Naive thymus-derived CD4-positive, alpha-beta T cell (primary cell): ENCODE measurements around the gene ARMC9. TPM values are rescaled to one million over a fixed set of nuclear protein-coding genes. Genes with fewer than 3 reads are reported as not detected.

Source experiments
- ATAC-seq: fragments of 150-1000 bp; cut with Tn5 transposase; 2 replicates; pipeline ENCODE4 v1.10.0; 2021; ENCODE audit warnings: mild to moderate bottlenecking, moderate library complexity
- CTCF ChIA-PET: fragments of 350-600 bp; sonication (Branson Sonifier 250); formaldehyde crosslinking; loops from one replicate; lab custom pipeline; 2021; ENCODE audit warnings: antibody characterized with exemption; lab: Charles Lee
- POLR2A ChIA-PET: fragments of 350-600 bp; sonication (Branson Sonifier 250); formaldehyde crosslinking; loops from one replicate; lab custom pipeline; 2021; ENCODE audit warnings: antibody characterized with exemption, inconsistent platforms; lab: Charles Lee
- DNase-seq, 9 donors: peaks; one replicate each; pipeline versions ENCODE4 v3.0.0 to v3.0.0-alpha.2; 2020 to 2022; ENCODE audit warnings: mixed read lengths in 1 of 9
- H3K27ac ChIP-seq: one replicate; pipeline ENCODE4 v1.7.0; 2013; ENCODE audit warnings: mild to moderate bottlenecking, low read depth, low read length, moderate library complexity
- H3K27me3 ChIP-seq, 2 donors: one replicate each; pipeline ENCODE4 v1.7.0; 2013; ENCODE audit warnings: low read length in 2 of 2, mild to moderate bottlenecking in 2 of 2, moderate library complexity in 2 of 2; ENCODE audit not compliant: control insufficient read depth in 2 of 2, insufficient read depth in 2 of 2
- H3K36me3 ChIP-seq, 3 experiments: 1 replicate in 2 of 3; 2 replicates in 1 of 3; pipeline ENCODE4 v1.7.0; 2013; ENCODE audit warnings: low read length in 3 of 3, mild to moderate bottlenecking in 3 of 3, moderate library complexity in 1 of 3; ENCODE audit not compliant: insufficient read depth in 3 of 3, control insufficient read depth in 2 of 3
- H3K4me1 ChIP-seq, 2 donors: one replicate each; pipeline ENCODE4 v1.7.0; 2013; ENCODE audit warnings: low read length in 2 of 2, mild to moderate bottlenecking in 2 of 2, moderate library complexity in 1 of 2; ENCODE audit not compliant: control insufficient read depth in 2 of 2, insufficient read depth in 2 of 2
- H3K4me3 ChIP-seq: 2 replicates; pipeline ENCODE4 v1.7.0; 2013; ENCODE audit warnings: mild to moderate bottlenecking, low read length
- H3K9me3 ChIP-seq, 3 experiments: 1 replicate in 2 of 3; 2 replicates in 1 of 3; pipeline ENCODE4 v1.7.0; 2013; ENCODE audit warnings: low read length in 3 of 3; ENCODE audit not compliant: control insufficient read depth in 2 of 3
- H3K27ac Mint-ChIP-seq, 9 donors: one replicate each; pipeline ENCODE4 v1.8.0; 2020 to 2022; ENCODE audit warnings: mixed read lengths in 9 of 9, mild to moderate bottlenecking in 8 of 9, moderate library complexity in 5 of 9, inconsistent platforms in 2 of 9
- H3K27me3 Mint-ChIP-seq, 5 donors: one replicate each; pipeline ENCODE4 v1.8.0; 2021 to 2022; ENCODE audit warnings: mixed read lengths in 5 of 5, mild to moderate bottlenecking in 1 of 5
- H3K36me3 Mint-ChIP-seq, 5 donors: one replicate each; pipeline ENCODE4 v1.8.0; 2020 to 2022; ENCODE audit warnings: mixed read lengths in 5 of 5, mild to moderate bottlenecking in 3 of 5, inconsistent platforms in 1 of 5
- H3K4me1 Mint-ChIP-seq, 7 donors: one replicate each; pipeline ENCODE4 v1.8.0; 2020 to 2022; ENCODE audit warnings: mixed read lengths in 7 of 7, mild to moderate bottlenecking in 3 of 7, inconsistent platforms in 1 of 7
- H3K4me3 Mint-ChIP-seq, 10 donors: one replicate each; pipeline ENCODE4 v1.8.0; 2020 to 2022; ENCODE audit warnings: mild to moderate bottlenecking in 10 of 10, mixed read lengths in 10 of 10, moderate library complexity in 6 of 10, inconsistent platforms in 2 of 10
- H3K9me3 Mint-ChIP-seq, 11 donors: one replicate each; pipeline ENCODE4 v1.8.0; 2020 to 2022; ENCODE audit warnings: mixed read lengths in 11 of 11, mild to moderate bottlenecking in 4 of 11, inconsistent platforms in 1 of 11, moderate library complexity in 1 of 11
- intact Hi-C, 2 donors: fragments of 100-400 bp; cut with micrococcal nuclease; formaldehyde crosslinking; loops; one replicate each; pipeline ENCODE4 v1.15.1; 2023
- polyA plus RNA-seq, 2 donors: library from polyadenylated mRNA; unstranded; fragments of 300-500 nt; fragmentation: Illumina TruSeq; gene quantifications; one replicate each; pipeline ENCODE4 v1.2.3, GENCODE V29; 2021
- total RNA-seq, 6 experiments: library from RNA in 5 of 6; stranded (reverse) in 5 of 6; gene quantifications; 1 replicate in 5 of 6; 2 replicates in 1 of 6; pipeline ENCODE4 v1.2.3 and lab custom pipeline; 2021 to 2026

The ARMC9 gene
- total and polyA plus RNA-seq, 7 experiments from 2014 or later: 0.45 to 2.0 (median 0.85) TPM

DNA sequence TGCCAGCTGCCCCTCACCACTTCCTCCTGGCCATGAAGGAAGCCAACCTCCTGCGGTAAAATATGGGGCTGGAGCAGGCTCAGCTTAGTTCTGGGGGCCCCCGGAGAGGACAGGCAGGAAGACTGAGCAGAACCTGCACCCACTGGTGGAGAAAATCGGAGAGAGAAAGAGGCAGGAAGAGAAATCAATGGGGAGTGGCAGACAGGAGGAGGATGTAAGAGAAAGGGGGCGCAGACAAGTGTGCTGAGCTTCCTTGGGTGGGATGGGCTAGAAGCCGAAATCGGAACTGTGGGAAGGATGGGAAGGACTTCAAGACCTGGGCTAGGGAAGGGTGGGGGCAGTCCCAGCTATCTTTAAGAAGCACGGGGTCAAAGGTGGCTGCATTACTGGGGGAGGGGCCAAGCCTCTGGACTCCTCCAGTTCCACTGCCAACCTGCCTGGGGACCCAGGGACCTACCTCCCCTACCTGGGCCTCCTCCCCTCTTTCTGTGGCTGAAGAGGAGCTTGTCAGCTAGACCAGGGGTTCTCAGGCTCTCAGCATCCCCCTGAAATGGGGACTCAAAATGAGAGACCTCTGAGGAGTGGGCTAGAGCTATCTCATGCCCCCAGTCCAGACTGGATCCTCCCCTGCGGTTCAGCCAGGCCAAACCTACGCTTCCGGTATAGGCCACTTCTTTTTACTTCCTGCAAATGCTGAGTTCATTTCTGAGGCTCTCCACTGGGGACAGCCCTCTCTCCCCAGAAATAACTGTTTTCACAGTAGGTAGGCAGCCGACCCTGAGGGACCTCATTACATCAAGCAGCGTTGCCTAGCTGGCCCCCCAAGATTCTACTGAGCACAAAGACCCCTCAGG lies 163.5 kb downstream of the ARMC9 start:
- Histone ChIP-seq H3K4me3 (no peak overlapping the region), H3K27me3 (no peaks in the 10 kb centered on the region), H3K27ac (no peak overlapping the region), H3K9me3 (no peaks in the 10 kb centered on the region), H3K4me1 (no peaks in the 10 kb centered on the region), H3K36me3 (no peaks in the 10 kb centered on the region)
- POLR2A ChIA-PET: no interaction called here
- no peaks in the 10 kb centered on the region for H3K36me3 Mint-ChIP-seq
- H3K4me3 Mint-ChIP-seq: peak overlapping the region in 3 of 10 donors; percentile 9 to 25 (median 9)
- DNase-seq (no peak), ATAC-seq (peak; percentile 81)
- CTCF ChIA-PET: interaction anchor here (0.6 kb wide), 1 partner anchor 983 kb away, joined by 3 read pairs; no protein-coding TSS in a partner anchor
- intact Hi-C loops: no loop called here
- no peaks in the 10 kb centered on the region for H3K27me3 Mint-ChIP-seq
- peaks cover 0 to 23% (median 9%) of the 10 kb centered on the region in 7 donors for H3K4me1 Mint-ChIP-seq
- H3K9me3 Mint-ChIP-seq: no peaks in the 10 kb centered on the region
- peak overlapping the region in 1 of 9 donors; percentile 72 for H3K27ac Mint-ChIP-seq

DNA sequence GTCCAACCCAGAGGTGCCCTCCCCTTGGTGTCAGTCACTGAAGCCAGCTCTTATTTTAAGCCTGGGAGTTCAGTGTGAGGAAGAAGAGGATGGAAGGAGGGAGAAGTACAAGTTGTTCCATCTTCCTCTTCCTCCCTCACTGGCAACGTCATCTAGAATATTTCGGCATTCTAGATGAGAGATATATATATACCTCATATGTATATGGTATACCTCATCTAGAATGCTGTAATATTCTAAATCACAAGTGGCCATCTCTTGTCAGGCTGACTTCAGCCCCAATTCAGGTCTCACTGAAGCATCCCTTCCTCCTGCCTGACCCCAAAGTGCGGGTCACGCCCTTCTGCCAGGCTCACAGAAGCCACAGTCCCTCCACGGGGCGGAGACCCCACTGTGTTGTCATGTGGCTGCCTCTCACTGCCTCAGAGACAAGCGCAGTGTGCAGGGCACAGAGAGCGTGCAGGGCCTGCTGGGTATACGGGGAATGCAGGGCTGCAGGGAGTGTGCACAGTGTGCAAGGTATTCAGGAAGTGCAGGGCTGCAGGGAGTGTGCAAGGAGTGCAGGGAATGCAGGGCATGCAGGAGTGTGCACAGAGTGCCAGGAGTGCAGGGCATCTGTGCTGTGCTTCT lies 164.2 kb downstream of the ARMC9 start:
- ATAC-seq (peak; percentile 32), DNase-seq (no peak)
- H3K27ac ChIP-seq: no peak overlapping the region
- intact Hi-C loops: no loop called here
- Mint-ChIP-seq H3K27ac (peak overlapping the region in 1 of 9 donors; percentile 33), H3K4me1 (peaks cover 0 to 23% (median 9%) of the 10 kb centered on the region in 7 donors), H3K36me3 (no peaks in the 10 kb centered on the region), H3K9me3 (no peaks in the 10 kb centered on the region), H3K27me3 (no peaks in the 10 kb centered on the region), H3K4me3 (peak overlapping the region in 2 of 10 donors; percentile 9 to 25)
- POLR2A ChIA-PET: no interaction called here
- no peak overlapping the region for H3K4me3 ChIP-seq
- CTCF ChIA-PET: no interaction called here
- H3K27me3 ChIP-seq: no peaks in the 10 kb centered on the region
- H3K9me3 ChIP-seq: no peaks in the 10 kb centered on the region
- H3K4me1 ChIP-seq: no peaks in the 10 kb centered on the region
- H3K36me3 ChIP-seq: no peaks in the 10 kb centered on the region

DNA sequence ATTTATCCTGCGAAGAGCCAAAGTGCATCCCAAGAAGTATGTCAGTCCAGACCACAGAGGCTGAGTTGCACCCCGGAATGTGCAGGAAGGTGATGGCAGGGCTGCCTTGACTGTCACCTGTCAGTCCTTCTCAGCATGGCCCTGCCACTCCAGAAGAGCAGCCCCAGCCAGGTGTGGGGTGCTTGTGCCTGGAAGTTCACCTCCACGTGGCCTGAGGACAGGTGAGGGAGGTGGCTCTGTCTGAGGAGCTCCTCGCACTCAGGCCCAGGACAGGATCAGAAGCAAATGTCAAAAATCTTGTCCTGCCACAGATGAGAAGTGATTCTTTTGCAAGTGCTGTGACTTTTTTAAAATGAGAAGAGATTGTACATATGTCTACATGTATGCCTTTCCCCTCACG lies 165.6 kb downstream of the ARMC9 start:
- Mint-ChIP-seq H3K36me3 (no peaks in the 10 kb centered on the region), H3K9me3 (no peaks in the 10 kb centered on the region), H3K4me3 (no peak overlapping the region), H3K27me3 (no peaks in the 10 kb centered on the region), H3K4me1 (peaks cover 0 to 23% (median 9%) of the 10 kb centered on the region in 7 donors), H3K27ac (no peak overlapping the region)
- Histone ChIP-seq H3K27me3 (no peaks in the 10 kb centered on the region), H3K27ac (no peak overlapping the region), H3K36me3 (no peaks in the 10 kb centered on the region), H3K9me3 (no peaks in the 10 kb centered on the region), H3K4me1 (no peaks in the 10 kb centered on the region), H3K4me3 (no peak overlapping the region)
- no peak for DNase-seq
- intact Hi-C loops: no loop called here
- ATAC-seq: no peak
- ChIA-PET POLR2A (no interaction called here), CTCF (no interaction called here)

DNA sequence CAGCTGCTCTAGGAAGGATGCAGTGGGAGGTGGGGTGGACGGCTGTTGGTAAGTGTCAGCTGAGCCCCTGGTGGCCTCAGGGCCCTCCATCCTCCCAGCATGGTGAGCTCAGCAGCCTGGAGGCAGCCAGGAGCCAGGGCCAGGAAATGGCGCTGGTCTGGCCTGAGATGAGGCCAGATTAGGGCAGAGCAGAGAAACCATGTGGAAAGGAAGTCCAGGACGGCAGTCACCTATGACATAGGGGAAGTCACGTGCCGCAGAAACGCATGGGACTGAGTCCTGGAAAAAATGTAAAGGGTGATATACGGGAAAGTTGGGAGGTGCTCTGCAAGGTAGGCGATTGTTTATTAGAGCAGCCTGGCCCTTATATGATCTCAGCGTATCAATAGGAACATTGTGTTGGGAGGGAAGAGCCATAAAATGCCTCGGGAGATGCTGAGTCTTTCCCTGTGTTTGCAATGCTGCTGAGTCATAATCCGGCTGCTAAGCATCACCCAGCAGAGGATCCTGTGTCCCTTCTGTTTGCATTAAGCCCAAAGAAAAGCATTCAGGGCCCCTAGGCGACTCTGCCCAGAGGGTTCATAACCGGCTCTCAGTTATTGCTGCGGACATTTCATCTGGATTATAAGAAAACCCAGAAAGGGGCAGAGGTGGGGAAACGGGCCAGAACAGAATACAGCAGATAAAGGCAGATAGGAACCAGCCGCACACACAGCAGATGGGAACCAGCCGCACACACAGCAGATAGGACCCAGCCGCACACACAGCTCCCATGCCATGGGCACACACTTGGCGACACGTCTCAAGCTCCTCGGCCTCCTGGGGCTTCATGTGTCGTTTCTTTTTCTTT lies 166.8 kb downstream of the ARMC9 start:
- Histone ChIP-seq H3K27ac (no peak overlapping the region), H3K4me3 (no peak overlapping the region), H3K4me1 (no peaks in the 10 kb centered on the region), H3K27me3 (no peaks in the 10 kb centered on the region), H3K9me3 (no peaks in the 10 kb centered on the region), H3K36me3 (no peaks in the 10 kb centered on the region)
- intact Hi-C loops: no loop called here
- H3K4me1 Mint-ChIP-seq: peaks cover 0 to 23% (median 9%) of the 10 kb centered on the region in 7 donors
- no peaks in the 10 kb centered on the region for H3K27me3 Mint-ChIP-seq
- H3K36me3 Mint-ChIP-seq: no peaks in the 10 kb centered on the region
- CTCF ChIA-PET: interaction anchor here (0.6 kb wide), 1 partner anchor 333 kb away, joined by 7 read pairs; no protein-coding TSS in a partner anchor
- no peak overlapping the region for H3K27ac Mint-ChIP-seq
- ATAC-seq (peak; percentile 18), DNase-seq (no peak)
- H3K4me3 Mint-ChIP-seq: no peak overlapping the region
- H3K9me3 Mint-ChIP-seq: no peaks in the 10 kb centered on the region
- POLR2A ChIA-PET: no interaction called here

DNA sequence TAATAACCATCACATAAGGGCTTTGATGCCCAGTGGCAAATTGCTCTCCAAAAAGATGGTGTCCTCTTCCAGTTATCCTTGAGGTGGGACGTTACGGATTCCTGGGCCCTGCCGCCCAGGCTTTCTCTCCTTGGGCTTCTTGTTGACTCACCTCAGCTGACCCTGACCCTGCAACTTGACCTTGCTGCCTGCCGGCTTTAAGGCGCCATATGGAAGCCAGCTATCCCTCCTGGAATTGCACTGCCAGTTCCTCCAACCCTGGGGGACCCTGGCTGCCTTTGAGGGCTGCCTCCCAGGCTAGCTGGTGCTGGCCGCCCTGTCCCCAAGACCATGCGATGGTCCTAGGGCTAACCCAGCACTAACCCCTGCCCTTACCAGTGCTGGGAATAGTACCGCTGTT lies 168.7 kb downstream of the ARMC9 start:
- no peak for ATAC-seq
- no peaks in the 10 kb centered on the region for H3K36me3 ChIP-seq
- no peak for DNase-seq
- Mint-ChIP-seq H3K4me1 (peaks cover 0 to 11% (median 5%) of the 10 kb centered on the region in 7 donors), H3K27me3 (no peaks in the 10 kb centered on the region), H3K9me3 (no peaks in the 10 kb centered on the region), H3K36me3 (no peaks in the 10 kb centered on the region), H3K27ac (no peak overlapping the region), H3K4me3 (no peak overlapping the region)
- H3K4me1 ChIP-seq: no peaks in the 10 kb centered on the region
- intact Hi-C loops: no loop called here
- POLR2A ChIA-PET: no interaction called here
- CTCF ChIA-PET: no interaction called here
- H3K9me3 ChIP-seq: no peaks in the 10 kb centered on the region
- no peak overlapping the region for H3K4me3 ChIP-seq
- H3K27me3 ChIP-seq: no peaks in the 10 kb centered on the region
- no peak overlapping the region for H3K27ac ChIP-seq

DNA sequence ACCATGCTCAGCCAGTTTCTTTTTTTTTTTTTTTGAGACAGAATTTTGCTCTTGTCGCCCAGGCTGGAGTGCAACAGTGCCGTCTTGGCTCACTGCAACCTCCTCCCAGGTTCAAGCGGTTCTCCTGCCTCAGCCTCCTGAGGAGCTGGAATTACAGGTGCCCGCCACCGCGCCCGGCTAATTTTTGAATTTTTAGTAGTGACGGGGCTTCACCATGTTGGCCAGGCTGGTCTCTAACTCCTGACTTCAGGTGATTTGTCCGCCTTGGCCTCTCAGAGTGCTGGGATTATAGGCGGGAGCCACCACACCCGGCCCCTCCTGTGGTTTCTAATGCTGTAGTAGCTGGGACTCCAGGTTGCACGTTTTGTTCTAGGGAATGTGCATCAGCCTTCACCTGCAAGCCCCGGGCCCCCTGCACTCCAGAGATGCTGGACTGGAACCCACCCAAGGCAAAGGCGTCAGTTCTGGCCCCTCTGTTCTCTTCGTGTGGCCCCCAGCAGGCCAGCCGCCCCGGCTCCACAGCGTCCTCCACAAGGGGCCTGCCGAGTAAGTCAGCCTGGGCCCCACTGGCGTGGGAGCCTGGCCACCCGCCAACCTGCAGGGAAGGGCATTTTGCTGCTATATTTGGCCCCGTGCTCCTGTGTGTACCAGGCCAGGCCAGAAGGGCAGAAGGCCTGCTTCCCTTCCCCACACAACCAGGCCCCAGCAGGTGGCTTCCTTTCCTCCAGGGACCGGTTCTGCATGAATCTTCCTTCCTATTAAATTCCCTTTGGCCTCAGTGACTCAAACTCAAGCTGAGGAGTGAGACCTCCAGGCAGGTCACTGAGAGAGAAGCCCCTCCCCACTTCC lies 171.4 kb downstream of the ARMC9 start:
- Mint-ChIP-seq H3K36me3 (no peaks in the 10 kb centered on the region), H3K4me3 (no peak overlapping the region), H3K27ac (no peak overlapping the region), H3K27me3 (no peaks in the 10 kb centered on the region), H3K4me1 (peaks cover 0 to 4% (median 0%) of the 10 kb centered on the region in 7 donors), H3K9me3 (no peaks in the 10 kb centered on the region)
- Histone ChIP-seq H3K27me3 (no peaks in the 10 kb centered on the region), H3K4me1 (no peaks in the 10 kb centered on the region), H3K36me3 (no peaks in the 10 kb centered on the region), H3K9me3 (no peaks in the 10 kb centered on the region), H3K4me3 (no peak overlapping the region), H3K27ac (no peak overlapping the region)
- ChIA-PET CTCF (no interaction called here), POLR2A (no interaction called here)
- ATAC-seq (no peak), DNase-seq (no peak)
- intact Hi-C loops: no loop called here
